ENCODE data around the gene NFATC4.
"Not testable (repeated sequence)": the region's sequence is repeated elsewhere in the genome, so short reads cannot be mapped to it uniquely, and the experiment has no call there.

Gene NFATC4

DNA sequence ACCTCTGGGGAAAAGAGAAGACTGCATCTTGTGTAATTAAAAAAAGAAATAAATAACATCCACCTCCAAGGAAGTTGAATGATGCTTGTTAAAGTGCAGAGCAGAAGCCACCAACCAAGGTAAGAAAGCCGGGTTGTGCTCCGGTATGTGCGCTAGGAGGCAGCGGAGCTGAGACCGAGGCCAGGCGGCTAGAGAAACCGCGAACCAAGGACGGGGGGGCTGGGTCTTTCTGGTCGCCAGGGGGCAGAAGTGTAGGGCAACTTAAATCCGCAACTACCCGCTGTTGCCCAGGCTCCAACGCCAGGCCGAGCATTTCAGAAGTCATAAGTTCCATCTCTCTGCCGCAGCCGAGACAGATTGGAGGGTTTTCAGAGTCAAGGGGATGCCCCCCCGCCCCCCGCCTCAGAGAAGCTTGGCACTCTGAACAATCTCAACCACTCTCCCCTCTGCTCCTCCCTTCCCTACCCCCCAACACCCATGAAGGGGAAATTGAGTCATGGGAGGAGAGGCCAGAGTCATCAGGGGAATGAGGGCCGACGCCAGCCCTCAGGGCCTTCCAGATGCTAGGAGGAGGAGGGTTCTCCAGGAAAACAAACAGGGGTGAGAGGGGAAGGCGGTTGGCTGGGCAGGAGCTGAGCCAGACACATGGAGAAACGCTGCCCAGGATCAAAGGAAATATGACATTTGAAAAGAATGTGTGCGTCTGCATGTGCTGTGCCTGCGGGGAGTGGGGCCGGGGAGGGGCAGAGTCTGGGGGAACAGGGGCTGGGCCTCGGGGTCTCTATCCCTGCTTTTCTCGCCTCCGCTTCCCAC, 2.2 kb upstream of the NFATC4 start:
- peak overlapping the region; percentile 96 for H3K27ac ChIP-seq
- DNase-seq (ENCODE audit: low read depth, low spot score), result peak; percentile 71

DNA sequence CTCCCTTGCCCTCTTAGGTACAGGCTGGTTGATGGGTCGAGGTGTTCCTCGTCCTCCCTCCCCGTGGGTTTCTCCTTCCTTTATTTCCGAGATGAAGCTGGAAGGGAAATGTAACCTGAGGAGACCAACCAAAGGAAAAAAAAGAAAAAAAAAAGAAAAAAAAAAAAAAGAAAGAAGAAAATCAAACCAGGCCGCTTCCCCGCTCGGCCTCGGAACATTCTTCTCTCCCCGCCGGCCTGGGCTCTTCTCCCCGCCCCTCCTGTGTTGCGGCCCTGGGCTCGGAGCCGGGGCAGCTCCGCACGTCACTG, 1.6 kb upstream of the NFATC4 start:
- no peak for DNase-seq (ENCODE audit: low read depth, low spot score)
- H3K27ac ChIP-seq, result peak overlapping the region; percentile 96

DNA sequence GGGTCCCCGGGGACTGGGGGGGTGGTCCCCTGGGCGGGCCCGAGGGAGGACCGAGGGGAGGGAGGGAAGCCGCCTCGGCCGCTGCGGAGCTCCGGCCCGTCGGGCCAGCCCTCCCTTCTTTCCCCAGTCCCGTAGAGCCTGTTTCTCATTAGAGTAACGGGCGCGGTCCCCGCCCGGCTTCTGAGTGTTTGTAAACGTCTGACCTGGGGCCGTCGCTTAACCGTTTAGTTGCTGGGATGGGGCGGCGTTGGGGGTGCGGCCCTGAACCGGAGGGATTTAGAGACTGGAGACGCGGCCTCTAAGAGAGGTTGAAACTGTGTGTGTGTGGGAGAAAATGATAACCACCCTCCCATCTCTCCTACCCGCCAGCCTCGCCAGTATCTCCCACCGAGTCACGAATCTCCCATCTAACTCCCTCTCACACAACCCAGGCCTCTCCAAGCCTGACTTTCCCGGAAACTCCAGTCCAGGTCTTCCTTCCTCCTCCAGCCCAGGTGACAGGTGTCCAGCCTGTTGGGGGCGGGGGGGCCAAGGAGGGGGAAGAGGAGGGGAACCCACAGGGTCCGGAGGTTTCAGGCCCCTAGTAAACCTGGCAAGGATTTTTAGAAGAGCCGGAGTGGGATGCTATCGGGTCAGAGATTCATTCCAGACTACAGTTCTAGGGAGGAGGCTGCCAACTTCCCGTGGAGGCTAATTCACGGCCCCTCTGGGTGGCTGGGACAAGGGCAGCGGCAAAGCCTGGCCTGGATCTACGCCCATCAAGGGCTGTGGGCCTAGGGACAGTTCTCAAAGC, 1.1 kb upstream of the NFATC4 start:
- H3K27ac ChIP-seq, result peak overlapping the region; percentile 96
- peak; percentile 86 for DNase-seq (ENCODE audit: low read depth, low spot score)

DNA sequence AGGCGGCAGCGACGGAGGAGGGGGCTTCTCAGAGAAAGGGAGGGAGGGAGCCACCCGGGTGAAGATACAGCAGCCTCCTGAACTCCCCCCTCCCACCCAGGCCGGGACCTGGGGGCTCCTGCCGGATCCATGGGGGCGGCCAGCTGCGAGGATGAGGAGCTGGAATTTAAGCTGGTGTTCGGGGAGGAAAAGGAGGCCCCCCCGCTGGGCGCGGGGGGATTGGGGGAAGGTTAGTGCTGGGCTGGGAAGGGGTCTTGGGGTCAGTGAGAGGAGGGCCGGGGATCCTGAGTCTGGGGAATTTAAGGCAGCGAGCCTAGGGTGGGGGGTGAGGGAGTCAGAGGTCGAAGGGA, 203 bp downstream of the NFATC4 start:
- DNase-seq (ENCODE audit: low read depth, low spot score), result no peak
- H3K27ac ChIP-seq, result peak overlapping the region; percentile 96

DNA sequence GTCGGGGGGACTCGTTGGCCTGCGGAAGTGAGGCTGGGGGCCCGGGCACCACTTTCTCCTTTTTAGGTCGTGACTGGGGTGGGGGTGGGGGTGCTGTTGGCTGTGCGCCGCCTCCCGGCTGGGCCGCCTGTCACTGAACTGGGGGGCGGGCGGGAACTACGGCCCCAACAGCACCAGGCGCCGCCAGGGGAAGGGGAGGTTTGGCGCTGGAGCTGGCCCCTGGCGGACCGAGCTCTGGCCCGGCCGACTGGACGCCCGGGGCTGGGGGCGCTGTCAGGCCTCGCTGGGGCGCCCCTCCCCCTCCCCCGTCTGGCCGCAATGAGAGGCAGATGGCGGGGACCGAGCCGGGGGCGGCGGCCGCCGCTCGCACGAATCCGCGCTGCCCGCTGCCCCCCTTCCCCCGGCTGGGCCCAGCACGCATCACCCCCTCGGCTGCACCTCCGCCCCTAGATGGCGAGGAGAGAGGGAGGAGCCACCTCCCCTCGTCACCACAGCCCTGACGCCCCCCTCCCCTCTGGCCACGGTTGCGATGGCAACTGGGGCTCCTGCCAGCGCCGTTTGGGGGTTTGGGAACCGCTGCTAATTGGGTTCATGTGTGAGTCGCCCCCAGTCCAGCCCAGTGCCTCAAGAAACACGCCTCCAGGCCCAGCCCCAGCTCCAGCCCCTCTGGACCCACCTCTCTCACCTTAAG, 723 bp downstream of the NFATC4 start:
- H3K27ac ChIP-seq, result no peak overlapping the region
- no peak for DNase-seq (ENCODE audit: low read depth, low spot score)

DNA sequence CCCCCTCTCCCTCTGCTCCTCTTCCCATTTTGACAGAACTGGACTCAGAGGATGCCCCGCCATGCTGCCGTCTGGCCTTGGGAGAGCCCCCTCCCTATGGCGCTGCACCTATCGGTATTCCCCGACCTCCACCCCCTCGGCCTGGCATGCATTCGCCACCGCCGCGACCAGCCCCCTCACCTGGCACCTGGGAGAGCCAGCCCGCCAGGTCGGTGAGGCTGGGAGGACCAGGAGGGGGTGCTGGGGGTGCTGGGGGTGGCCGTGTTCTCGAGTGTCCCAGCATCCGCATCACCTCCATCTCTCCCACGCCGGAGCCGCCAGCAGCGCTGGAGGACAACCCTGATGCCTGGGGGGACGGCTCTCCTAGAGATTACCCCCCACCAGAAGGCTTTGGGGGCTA, 1.5 kb downstream of the NFATC4 start:
- DNase-seq (ENCODE audit: low read depth, low spot score), result no peak
- no peak overlapping the region for H3K27ac ChIP-seq

DNA sequence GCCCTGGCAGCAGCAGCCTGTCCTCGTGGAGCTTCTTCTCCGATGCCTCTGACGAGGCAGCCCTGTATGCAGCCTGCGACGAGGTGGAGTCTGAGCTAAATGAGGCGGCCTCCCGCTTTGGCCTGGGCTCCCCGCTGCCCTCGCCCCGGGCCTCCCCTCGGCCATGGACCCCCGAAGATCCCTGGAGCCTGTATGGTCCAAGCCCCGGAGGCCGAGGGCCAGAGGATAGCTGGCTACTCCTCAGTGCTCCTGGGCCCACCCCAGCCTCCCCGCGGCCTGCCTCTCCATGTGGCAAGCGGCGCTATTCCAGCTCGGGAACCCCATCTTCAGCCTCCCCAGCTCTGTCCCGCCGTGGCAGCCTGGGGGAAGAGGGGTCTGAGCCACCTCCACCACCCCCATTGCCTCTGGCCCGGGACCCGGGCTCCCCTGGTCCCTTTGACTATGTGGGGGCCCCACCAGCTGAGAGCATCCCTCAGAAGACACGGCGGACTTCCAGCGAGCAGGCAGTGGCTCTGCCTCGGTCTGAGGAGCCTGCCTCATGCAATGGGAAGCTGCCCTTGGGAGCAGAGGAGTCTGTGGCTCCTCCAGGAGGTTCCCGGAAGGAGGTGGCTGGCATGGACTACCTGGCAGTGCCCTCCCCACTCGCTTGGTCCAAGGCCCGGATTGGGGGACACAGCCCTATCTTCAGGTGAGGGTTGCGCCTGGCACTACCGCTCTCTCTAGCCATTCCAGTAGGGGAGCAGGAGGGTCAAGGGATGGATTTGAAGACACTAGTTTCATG, 2.1 kb downstream of the NFATC4 start:
- no peak overlapping the region for H3K27ac ChIP-seq
- no peak for DNase-seq (ENCODE audit: low read depth, low spot score)

DNA sequence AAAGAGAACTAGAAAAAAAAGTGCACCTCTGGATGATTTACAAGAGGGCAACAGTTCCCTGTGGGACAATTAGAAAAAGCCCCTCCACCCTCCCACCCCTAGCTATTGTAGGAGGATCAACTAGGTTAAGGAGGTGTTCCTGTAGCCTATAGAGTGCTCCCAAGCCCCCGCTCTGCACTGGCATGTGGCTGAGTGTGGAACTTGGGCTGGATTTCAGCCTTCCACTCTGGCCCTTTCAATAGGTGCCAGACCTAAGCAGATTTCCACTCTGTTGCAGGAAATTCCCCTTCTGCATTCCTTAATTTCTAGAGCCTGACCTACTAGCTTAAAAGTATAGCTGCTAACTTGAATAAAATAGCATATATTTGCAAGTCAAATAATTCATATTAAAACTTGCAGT, 2.8 kb downstream of the NFATC4 start:
- H3K27ac ChIP-seq, result no peak overlapping the region
- no peak for DNase-seq (ENCODE audit: low read depth, low spot score)

DNA sequence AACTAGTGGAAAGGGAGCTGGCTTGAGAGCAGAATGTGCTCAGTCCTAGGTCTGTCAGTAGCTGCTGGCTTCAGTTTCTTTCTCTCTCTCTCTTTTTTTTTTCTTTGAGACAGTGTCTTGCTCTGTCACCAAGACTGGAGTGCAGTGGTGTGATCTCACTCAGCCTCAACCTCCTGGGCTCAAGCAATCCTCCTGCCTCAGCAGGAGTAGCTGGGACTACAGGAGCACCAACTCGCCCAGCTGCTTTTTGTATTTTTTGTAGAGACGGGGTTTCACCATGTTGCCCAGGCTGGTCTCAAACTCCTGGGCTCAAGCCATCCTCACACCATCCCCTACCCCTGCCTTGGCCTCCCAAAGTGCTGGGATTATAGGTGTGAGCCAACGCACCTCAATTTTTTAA, 3.6 kb downstream of the NFATC4 start:
- H3K27ac ChIP-seq; DNase-seq (ENCODE audit: low read depth, low spot score): not testable (repeated sequence)

DNA sequence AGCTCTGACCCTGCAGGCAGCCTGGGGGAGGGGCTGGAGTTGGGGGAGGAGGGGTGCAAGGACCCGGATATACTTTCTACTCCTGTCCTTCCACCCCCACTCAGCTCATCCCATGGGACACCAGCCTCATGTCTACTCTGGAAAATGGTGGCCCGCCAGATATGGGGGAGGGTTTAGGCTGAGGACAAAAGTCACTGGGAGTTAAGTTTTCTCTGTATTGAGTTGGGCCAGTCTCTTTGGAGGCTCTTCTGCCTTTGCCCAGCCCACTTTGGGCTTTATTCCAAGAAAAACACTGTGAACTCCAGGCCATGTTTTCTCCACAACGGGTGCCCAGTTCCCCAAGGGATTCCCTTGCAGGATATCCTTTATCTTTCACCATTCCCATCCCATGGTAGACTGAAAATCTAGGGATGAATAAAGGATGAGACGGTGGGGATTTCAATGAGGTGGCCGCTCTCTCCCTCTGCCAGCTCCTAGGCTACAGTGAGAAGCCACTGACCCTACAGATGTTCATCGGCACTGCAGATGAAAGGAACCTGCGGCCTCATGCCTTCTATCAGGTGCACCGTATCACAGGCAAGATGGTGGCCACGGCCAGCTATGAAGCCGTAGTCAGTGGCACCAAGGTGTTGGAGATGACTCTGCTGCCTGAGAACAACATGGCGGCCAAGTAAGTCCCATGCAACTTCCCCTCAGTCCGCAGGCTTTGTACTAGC, 4.9 kb downstream of the NFATC4 start:
- no peak for DNase-seq (ENCODE audit: low read depth, low spot score)
- no peak overlapping the region for H3K27ac ChIP-seq

DNA sequence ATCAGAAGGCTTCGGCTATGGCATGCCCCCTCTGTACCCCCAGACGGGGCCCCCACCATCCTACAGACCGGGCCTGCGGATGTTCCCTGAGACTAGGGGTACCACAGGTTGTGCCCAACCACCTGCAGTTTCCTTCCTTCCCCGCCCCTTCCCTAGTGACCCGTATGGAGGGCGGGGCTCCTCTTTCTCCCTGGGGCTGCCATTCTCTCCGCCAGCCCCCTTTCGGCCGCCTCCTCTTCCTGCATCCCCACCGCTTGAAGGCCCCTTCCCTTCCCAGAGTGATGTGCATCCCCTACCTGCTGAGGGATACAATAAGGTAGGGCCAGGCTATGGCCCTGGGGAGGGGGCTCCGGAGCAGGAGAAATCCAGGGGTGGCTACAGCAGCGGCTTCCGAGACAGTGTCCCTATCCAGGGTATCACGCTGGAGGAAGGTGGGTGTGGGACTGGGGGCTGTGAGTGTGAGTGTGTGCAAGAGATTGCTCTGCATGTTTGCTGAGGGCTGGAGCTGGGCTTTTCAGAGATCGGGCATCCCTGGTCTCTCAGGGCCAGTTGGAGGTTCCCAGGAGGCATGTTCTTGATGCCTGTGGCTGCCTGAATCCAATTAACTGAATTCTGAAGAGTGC, 8.6 kb downstream of the NFATC4 start:
- no peak overlapping the region for H3K27ac ChIP-seq
- DNase-seq (ENCODE audit: low read depth, low spot score), result no peak

DNA sequence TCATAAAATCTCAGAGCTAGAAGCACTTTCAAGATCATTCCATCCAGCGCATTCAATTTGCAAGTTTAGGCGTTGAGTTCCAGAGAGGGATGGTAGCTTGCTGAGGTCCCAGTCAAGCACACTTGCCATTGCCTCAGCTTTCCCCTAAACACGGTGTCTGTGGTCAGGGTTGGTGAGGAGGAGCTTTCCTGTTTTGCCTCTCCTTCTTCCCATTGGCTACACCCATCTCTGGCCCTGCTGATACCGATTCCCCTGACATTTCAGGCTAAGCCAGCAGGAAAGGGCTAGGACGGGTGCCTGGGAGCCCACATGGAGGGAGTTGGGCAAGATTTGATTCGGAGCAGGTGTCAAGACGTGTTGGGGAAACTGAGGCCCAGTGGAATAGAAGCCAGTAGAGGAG, 9.1 kb downstream of the NFATC4 start:
- no peak overlapping the region for H3K27ac ChIP-seq
- no peak for DNase-seq (ENCODE audit: low read depth, low spot score)

DNA sequence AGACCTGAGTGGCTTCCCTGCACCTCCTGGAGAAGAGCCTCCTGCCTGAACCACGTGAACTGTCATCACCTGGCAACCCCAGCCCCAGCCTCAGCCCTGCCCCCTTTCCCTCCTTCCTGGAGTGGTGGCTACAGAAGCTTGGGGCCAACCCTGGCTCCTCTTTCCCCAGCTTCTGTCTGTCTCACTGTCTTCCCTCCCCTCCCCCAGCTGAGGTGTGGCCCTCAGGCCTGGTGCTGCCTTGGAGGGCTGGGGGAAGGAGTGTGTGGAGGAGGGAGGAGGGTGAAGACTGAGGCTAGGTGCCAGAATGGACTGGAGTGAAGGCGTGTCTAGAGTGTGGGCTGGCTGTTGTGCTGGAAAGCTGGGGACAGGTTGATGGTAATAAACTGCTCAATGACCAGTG, 9.7 kb downstream of the NFATC4 start:
- no peak overlapping the region for H3K27ac ChIP-seq
- DNase-seq (ENCODE audit: low read depth, low spot score), result no peak

DNA sequence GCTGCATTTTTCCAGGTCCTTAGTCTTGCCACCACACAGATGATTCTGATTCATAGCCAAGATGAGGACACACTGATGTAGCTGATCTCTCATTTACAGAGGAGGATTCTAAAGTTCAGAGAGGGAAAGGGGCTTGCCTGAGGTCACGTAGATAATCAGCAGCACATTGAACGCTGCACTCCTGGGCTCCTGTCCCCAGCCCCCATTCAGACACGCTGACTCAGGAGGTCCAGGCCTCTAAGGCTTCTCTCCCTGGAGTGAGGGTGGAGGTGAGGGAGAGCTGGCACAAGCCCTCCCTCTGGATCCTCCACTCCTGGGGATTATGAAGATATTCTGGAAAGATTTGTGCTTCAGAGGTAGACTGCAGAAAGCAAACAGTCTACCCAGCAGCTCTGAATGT, 10.3 kb downstream of the NFATC4 start:
- no peak for DNase-seq (ENCODE audit: low read depth, low spot score)
- H3K27ac ChIP-seq, result no peak overlapping the region

DNA sequence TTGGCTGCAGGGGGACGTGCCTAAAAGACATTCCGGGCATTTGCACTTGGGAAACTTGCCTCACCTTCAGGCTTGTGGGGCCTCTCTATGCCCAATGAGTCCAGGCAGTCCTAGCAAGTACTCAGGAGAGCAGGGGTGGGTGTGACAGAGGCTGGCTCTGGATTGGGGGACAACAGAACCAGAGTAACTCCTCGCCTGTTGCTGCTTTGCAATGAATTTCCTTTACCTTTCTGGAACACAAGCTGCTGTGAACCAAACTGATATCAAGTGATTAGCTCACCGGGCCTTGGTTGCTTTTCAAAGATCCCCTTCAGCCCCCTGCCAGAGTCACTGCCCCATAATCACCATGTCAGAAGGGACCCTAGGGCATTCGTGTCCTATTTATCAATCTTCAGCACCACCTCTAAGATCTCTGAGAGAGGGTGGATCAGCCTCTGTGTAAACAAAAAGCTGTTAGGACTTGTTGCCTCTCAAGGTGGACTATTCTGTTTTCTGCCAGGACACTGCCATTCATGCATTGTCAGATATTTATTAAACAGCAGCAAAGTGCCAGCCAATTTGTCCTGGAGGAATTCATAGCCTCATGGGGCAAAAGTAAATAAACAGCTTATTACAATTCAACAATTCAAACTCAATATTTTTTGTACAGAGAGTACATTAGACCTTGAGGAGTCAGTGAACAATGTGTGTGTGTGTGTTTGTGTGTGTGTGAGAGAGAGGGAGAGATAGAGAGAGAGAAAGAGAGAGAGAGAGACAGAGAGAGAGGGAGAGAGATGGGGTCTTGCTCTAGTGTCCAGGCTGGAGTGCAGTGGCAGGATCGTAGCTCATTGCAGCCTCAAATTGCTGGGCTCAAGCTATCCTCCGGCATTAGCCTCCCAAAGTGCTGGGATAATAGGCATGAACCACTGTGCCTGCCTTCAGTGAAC, 11.3 kb downstream of the NFATC4 start:
- no peak for DNase-seq (ENCODE audit: low read depth, low spot score)

DNA sequence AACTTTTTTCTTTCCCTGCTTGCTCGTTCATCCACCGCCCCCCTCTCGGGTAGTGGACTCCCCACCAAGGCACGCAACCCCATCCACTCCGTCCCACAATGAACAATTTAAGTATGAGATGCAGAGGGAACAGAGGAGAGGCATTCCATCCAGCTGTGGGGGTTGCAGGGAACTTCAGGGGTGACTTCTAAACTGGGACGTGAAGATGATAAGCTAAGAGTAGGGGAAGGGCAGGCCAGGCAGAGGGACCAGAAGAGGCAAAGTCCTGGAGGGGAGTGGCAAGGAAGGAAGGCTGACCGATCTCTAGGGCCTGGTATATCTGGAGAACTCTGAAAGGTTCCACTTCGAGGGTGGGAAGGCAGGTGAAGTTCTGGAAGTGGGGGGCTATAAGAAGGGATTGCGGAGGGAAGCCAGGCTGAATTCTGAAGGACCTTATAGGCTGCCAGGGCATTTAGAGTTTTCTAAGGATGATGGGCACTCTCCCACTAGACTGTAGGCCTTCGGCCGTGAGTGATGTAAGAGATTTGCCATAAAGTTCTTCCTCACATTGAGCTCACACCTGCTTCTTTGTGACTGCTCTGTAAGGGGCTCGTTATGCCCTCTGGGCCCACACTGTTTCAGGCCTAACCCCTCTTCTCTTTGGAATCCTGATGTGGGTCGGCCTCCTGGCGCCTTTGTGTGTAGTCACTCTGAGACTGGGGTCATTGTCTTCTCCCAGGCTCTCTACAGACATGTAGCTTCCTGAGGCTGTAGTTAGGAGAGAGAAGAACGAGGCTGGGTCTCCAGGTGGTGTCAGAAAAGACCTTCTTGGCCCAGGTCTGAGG, 12.1 kb downstream of the NFATC4 start:
- no peak for DNase-seq (ENCODE audit: low read depth, low spot score)

More for the DNA sequence above, 11.3 kb downstream of the NFATC4 start:
- H3K27ac ChIP-seq, result no peak overlapping the region

DNA sequence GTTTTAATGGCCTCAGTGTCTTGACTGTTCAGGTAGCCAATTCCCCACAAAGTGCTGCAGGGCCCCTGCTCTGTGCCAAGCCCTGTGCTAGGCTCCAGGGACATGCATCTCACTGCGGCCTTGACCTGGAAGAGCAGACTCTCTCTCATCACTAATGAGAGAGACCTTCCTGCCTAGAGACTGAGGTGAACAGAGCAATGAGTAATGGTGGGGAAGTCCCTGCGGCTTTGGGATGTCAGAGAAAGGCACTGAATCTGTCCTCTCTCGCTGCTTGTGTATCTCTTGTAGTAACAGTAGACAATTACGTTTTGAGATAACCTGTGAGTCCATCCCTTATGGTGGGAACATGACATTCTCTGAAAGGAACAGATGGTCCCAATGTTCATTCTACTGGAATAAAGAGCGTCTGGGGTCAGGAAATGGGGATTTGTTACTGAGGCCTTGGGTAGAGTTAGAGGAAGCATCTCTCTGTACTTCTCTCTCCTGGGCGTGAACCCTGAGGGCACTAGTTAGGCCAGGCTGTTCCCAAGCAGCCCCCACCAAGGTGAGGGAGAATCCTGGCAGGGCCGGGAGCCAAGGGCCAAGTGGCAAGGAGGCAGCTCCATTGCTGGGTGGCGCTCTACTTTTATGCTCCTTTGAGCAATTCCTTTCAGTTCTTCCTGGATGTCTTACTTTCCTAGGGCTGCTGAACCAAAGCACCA, 13.5 kb downstream of the NFATC4 start:
- DNase-seq (ENCODE audit: low read depth, low spot score), result no peak
- no peak overlapping the region for H3K27ac ChIP-seq

More for the DNA sequence above, 12.1 kb downstream of the NFATC4 start:
- no peak overlapping the region for H3K27ac ChIP-seq

Measured in epithelial cell of prostate (primary cell).